Esophagus (tissue), 2 donors: Measurements from ENCODE around the gene PHOX2A. TPM values are rescaled to one million over a fixed set of nuclear protein-coding genes. Genes with fewer than 3 reads are reported as not detected.
"Not testable (repeated sequence)": the region's sequence is repeated elsewhere in the genome, so short reads cannot be mapped to it uniquely, and the experiment has no call there.

ENCODE experiments used
- H3K27ac ChIP-seq, 2 donors: one replicate each; pipeline ENCODE4 v1.5.1; 2013; ENCODE audit warnings: low read depth in 2 of 2, mild to moderate bottlenecking in 2 of 2, inconsistent platforms in 1 of 2, low read length in 1 of 2, moderate library complexity in 1 of 2
- H3K27me3 ChIP-seq, 2 donors: one replicate each; pipeline ENCODE4 v1.6.1; 2013; ENCODE audit warnings: low read length in 2 of 2, control low read depth in 1 of 2, mild to moderate bottlenecking in 1 of 2; ENCODE audit not compliant: insufficient read depth in 2 of 2, control insufficient read depth in 1 of 2
- H3K36me3 ChIP-seq, 2 donors: one replicate each; pipeline ENCODE4 v1.6.1; 2013; ENCODE audit warnings: low read length in 1 of 2; ENCODE audit not compliant: control insufficient read depth in 2 of 2, insufficient read depth in 2 of 2
- H3K4me1 ChIP-seq, 2 donors: one replicate each; pipeline ENCODE4 v1.6.1; 2013; ENCODE audit warnings: low read length in 1 of 2; ENCODE audit not compliant: control insufficient read depth in 2 of 2, insufficient read depth in 2 of 2
- H3K4me3 ChIP-seq, 2 donors: one replicate each; pipeline ENCODE4 v1.5.1; 2013; ENCODE audit warnings: low read length in 2 of 2, mild to moderate bottlenecking in 2 of 2, low read depth in 1 of 2, moderate library complexity in 1 of 2
- H3K9me3 ChIP-seq, 2 donors: one replicate each; pipeline ENCODE4 v1.6.1; 2013; ENCODE audit warnings: mild to moderate bottlenecking in 2 of 2, low read depth in 1 of 2, low read length in 1 of 2, moderate library complexity in 1 of 2; ENCODE audit not compliant: control insufficient read depth in 2 of 2, insufficient read depth in 1 of 2
- WGBS, 2 donors: extraction: QIAGEN DNeasy Blood & Tissue Kit; methylation state at CpG; one replicate each; pipeline ENCODE4 v1.1.7; 2013; 5-methylcytosine and 5-hydroxymethylcytosine counted together
- polyA plus RNA-seq, 2 donors: library from polyadenylated mRNA; stranded (reverse); fragments of 200-250 nt; gene quantifications; one replicate each; pipeline ENCODE4 v1.2.3, GENCODE V29; 2013
- donor health status: healthy with polysubstance abuse.
- donor health status: Bipolar disorder and iron deficiency.

The PHOX2A gene
- polyA plus RNA-seq, 2 donors, result not detected

GRCh38 chr11:72271980-72272379 lies 28.0 kb upstream of the PHOX2A start:
- no peaks in the 10 kb centered on the region for H3K27me3 ChIP-seq
- no peaks in the 10 kb centered on the region for H3K36me3 ChIP-seq
- no peaks in the 10 kb centered on the region for H3K4me1 ChIP-seq
- H3K9me3 ChIP-seq, result no peaks in the 10 kb centered on the region
- H3K4me3 ChIP-seq, result no peak overlapping the region
- no peak overlapping the region for H3K27ac ChIP-seq
- 73 to 74% methylated on average over 1 of the region's 1 CpG for WGBS, 2 donors

- no peak overlapping the region for H3K4me3 ChIP-seq
- no peaks in the 10 kb centered on the region for H3K27me3 ChIP-seq
- no peak overlapping the region for H3K27ac ChIP-seq
- H3K36me3 ChIP-seq, result no peaks in the 10 kb centered on the region
- 73 to 85% methylated on average over 2 of the region's 2 CpGs for WGBS, 2 donors
- no peaks in the 10 kb centered on the region for H3K4me1 ChIP-seq
- no peaks in the 10 kb centered on the region for H3K9me3 ChIP-seq
Observed at GRCh38 chr11:72267956-72268617, 24.1 kb upstream of the PHOX2A start.

- not testable (repeated sequence) for H3K4me3 ChIP-seq, H3K27me3 ChIP-seq, H3K27ac ChIP-seq, H3K4me1 ChIP-seq, H3K9me3 ChIP-seq, H3K36me3 ChIP-seq
- WGBS, 2 donors, result 77 to 81% methylated on average over 5 of the region's 5 CpGs
Observed at GRCh38 chr11:72266960-72267359, 23.0 kb upstream of the PHOX2A start.

- Histone ChIP-seq H3K27me3 (no peaks in the 10 kb centered on the region), H3K27ac (no peak overlapping the region), H3K4me3 (no peak overlapping the region), H3K4me1 (no peaks in the 10 kb centered on the region), H3K36me3 (no peaks in the 10 kb centered on the region), H3K9me3 (no peaks in the 10 kb centered on the region)
Observed at GRCh38 chr11:72265951-72266350, 22.0 kb upstream of the PHOX2A start.

GRCh38 chr11:72263361-72263760 lies 19.4 kb upstream of the PHOX2A start:
- no peaks in the 10 kb centered on the region for H3K27me3 ChIP-seq
- 51 to 59% methylated on average over 4 of the region's 4 CpGs for WGBS, 2 donors
- no peaks in the 10 kb centered on the region for H3K9me3 ChIP-seq
- H3K4me1 ChIP-seq, result no peaks in the 10 kb centered on the region
- no peak overlapping the region for H3K4me3 ChIP-seq
- H3K27ac ChIP-seq, result no peak overlapping the region
- H3K36me3 ChIP-seq, result no peaks in the 10 kb centered on the region

- 55 to 69% methylated on average over 5 of the region's 5 CpGs for WGBS, 2 donors
- Histone ChIP-seq H3K27me3 (no peaks in the 10 kb centered on the region), H3K4me1 (no peaks in the 10 kb centered on the region), H3K36me3 (no peaks in the 10 kb centered on the region), H3K4me3 (no peak overlapping the region), H3K27ac (no peak overlapping the region), H3K9me3 (no peaks in the 10 kb centered on the region)
Observed at GRCh38 chr11:72260574-72260973, 16.6 kb upstream of the PHOX2A start.

- Histone ChIP-seq H3K27me3 (no peaks in the 10 kb centered on the region), H3K27ac (no peak overlapping the region), H3K4me3 (no peak overlapping the region), H3K36me3 (no peaks in the 10 kb centered on the region), H3K4me1 (no peaks in the 10 kb centered on the region), H3K9me3 (no peaks in the 10 kb centered on the region)
- 82 to 86% methylated on average over 2 of the region's 2 CpGs for WGBS, 2 donors
Observed at GRCh38 chr11:72259490-72259889, 15.5 kb upstream of the PHOX2A start.

GRCh38 chr11:72257570-72257969 lies 13.6 kb upstream of the PHOX2A start:
- Histone ChIP-seq H3K27ac (no peak overlapping the region), H3K9me3 (no peaks in the 10 kb centered on the region)
- WGBS, 2 donors, result 80 to 85% methylated on average over 2 of the region's 2 CpGs

GRCh38 chr11:72254299-72254993 lies 10.5 kb upstream of the PHOX2A start:
- 81 to 86% methylated on average over 5 of the region's 5 CpGs for WGBS, 2 donors
- Histone ChIP-seq H3K4me1 (no peaks in the 10 kb centered on the region), H3K36me3 (no peaks in the 10 kb centered on the region), H3K4me3 (no peak overlapping the region), H3K27ac (no peak overlapping the region), H3K9me3 (no peaks in the 10 kb centered on the region), H3K27me3 (no peaks in the 10 kb centered on the region)

More at GRCh38 chr11:72257570-72257969, 13.6 kb upstream of the PHOX2A start:
- Histone ChIP-seq H3K27me3 (no peaks in the 10 kb centered on the region), H3K36me3 (no peaks in the 10 kb centered on the region), H3K4me3 (no peak overlapping the region), H3K4me1 (no peaks in the 10 kb centered on the region)

- Histone ChIP-seq H3K9me3 (no peaks in the 10 kb centered on the region), H3K4me3 (no peak overlapping the region), H3K27me3 (no peaks in the 10 kb centered on the region), H3K27ac (no peak overlapping the region), H3K4me1 (no peaks in the 10 kb centered on the region), H3K36me3 (no peaks in the 10 kb centered on the region)
- 90 to 94% methylated on average over 3 of the region's 3 CpGs for WGBS, 2 donors
Observed at GRCh38 chr11:72253392-72253791, 9.4 kb upstream of the PHOX2A start.
